HG02759 (cell line): Measurements from ENCODE around the gene SLC12A8.

ENCODE experiments used
- ATAC-seq: cut with Tn5 transposase; IDR thresholded peaks from one replicate; pipeline ENCODE4 v1.9.1; 2021; ENCODE audit warnings: mild to moderate bottlenecking, moderate library complexity; ENCODE audit not compliant: unreplicated experiment

The SLC12A8 gene, protein sequence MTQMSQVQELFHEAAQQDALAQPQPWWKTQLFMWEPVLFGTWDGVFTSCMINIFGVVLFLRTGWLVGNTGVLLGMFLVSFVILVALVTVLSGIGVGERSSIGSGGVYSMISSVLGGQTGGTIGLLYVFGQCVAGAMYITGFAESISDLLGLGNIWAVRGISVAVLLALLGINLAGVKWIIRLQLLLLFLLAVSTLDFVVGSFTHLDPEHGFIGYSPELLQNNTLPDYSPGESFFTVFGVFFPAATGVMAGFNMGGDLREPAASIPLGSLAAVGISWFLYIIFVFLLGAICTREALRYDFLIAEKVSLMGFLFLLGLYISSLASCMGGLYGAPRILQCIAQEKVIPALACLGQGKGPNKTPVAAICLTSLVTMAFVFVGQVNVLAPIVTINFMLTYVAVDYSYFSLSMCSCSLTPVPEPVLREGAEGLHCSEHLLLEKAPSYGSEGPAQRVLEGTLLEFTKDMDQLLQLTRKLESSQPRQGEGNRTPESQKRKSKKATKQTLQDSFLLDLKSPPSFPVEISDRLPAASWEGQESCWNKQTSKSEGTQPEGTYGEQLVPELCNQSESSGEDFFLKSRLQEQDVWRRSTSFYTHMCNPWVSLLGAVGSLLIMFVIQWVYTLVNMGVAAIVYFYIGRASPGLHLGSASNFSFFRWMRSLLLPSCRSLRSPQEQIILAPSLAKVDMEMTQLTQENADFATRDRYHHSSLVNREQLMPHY

GRCh38 chr3:125212509-125213363 is at the start of gene SLC12A8:
SLC12A8 (minus strand) TSS chr3:125212748; CDS start chr3:125211349, 1,399 bp downstream.
- ATAC-seq: peak; percentile 54

DNA sequence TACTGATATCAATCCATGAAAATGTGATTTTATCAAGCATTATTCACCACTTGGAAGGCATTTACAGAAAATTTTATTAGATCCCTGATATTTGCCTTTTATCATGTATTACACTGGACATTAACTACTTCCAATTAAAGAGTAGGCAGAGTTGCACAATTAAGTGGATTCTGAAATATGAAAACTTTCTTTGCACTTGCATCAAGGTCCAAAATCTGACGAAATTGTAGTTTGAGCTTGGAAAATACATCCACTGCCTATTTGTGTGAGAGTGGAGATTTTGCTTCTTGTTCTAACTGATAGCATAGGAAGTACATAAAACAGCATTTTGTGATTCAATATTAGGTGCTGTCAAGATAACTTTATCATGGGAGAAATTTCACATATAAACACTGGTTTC is 49.6 kb upstream of the SLC12A8 start:
- no peak for ATAC-seq

- ATAC-seq: no peak
Observed at GRCh38 chr3:125261031-125261430, 48.5 kb upstream of the SLC12A8 start.

DNA sequence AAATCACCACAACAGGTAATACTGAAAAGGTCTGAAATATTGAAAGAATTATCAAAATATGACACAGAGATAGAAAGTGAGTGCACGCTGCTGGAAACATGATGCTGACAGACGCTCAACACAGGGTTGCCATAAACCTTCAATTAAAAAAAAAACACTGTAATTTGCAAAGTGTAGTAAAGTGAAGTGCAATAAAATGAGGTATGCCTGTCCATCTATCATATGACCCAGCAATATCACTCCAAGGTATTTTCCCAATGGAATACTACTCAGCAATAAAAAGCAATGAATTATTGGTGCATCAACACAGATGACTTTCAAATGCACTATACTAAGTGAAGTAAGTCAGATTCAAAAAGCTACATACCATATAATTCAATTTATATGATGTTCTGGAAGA is 47.6 kb upstream of the SLC12A8 start:
- ATAC-seq: no peak

DNA sequence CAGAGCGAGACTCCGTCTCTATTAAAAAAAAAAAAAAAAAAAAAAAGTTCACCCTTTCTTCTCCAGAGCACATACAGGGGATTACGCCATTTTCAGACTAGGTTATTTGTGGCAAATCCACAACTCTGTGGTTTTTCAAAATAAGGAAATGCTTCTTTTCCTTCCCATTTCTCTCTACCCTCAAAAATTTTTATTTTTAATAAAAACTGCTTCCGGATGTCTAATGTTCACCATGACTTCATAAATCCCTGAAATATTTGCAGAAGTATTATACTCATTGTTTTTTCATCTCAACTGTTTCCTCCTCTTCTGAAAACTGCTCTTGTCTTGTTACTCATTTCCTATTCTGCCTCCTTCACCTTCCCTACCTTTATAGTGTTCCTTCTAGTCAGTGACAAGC is 45.0 kb upstream of the SLC12A8 start:
- ATAC-seq: no peak

DNA sequence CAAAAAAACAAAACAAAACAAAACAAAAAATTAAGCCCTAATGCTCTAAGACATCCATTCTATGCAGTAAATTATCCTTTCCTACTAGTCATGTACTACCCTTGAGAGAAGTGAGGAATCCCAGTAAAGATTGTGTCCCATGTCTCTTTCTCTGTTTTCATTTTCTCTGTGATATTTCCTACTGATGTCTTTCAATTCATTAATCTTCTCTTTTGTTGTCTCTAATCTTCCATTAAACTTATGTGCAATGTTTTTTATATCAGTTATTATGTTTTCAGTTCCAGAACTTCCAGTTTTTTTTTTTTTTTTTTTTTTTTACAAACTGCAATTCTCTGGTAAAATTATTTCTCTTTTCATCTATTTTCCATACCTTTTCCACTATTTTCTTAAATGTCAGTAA is 44.1 kb upstream of the SLC12A8 start:
- ATAC-seq: no peak

- no peak for ATAC-seq
Observed at GRCh38 chr3:125250973-125251372, 38.4 kb upstream of the SLC12A8 start.

DNA sequence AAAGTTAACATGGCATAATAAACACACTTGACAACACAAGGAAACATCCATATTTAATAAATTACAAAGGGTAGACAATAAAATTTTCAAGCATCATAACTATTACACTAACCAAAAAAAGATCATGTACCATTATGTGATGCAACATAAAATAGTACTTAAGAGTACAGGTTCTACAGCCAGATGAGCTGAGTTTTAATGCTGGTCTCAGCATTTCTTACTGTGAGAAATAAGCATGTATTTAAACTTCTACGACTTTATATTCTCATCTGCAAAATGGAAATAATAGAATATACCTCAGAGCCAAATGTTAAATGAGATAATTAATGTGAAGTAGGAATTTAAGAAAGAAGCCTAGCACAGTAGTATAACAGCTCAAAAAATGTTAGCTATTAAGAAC is 33.7 kb upstream of the SLC12A8 start:
- no peak for ATAC-seq

GRCh38 chr3:125245521-125245920 is 33.0 kb upstream of the SLC12A8 start:
- no peak for ATAC-seq

- no peak for ATAC-seq
Observed at GRCh38 chr3:125240496-125240895, 27.9 kb upstream of the SLC12A8 start.

DNA sequence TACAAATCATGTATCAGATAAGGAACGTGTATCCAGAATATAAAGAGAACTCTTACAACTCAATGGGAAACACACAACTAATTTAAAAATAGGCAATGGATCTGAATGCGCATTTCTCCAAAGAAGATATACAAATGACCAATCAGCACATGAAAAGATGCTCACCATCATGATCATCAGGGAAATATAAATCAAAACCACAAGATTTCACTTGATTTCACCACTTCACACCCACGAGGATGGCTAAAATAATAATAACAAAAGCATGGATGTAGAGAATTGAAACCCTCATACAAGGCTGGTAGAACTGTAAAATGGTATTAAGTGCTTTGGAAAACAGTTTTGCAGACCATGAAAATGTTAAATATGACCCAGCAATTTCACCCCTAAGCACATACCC is 26.7 kb upstream of the SLC12A8 start:
- ATAC-seq: no peak

DNA sequence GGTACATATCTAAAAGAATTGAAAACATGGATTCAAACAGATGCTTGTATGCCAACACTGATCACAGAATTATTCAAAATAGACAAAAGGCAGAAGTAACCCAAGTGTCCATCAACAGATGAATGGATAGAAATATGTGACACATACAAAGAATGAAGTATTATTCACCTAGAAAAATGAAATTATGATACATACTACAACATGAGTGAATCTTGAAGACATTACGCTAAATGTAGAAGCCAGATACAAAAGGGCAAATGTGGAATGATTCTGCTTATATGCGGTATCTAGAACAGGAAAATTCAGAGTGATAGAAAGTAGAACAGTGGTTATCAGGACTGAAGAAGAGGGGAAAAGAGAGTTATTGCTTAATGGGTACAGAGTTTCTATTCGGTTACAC is 26.2 kb upstream of the SLC12A8 start:
- ATAC-seq: no peak

DNA sequence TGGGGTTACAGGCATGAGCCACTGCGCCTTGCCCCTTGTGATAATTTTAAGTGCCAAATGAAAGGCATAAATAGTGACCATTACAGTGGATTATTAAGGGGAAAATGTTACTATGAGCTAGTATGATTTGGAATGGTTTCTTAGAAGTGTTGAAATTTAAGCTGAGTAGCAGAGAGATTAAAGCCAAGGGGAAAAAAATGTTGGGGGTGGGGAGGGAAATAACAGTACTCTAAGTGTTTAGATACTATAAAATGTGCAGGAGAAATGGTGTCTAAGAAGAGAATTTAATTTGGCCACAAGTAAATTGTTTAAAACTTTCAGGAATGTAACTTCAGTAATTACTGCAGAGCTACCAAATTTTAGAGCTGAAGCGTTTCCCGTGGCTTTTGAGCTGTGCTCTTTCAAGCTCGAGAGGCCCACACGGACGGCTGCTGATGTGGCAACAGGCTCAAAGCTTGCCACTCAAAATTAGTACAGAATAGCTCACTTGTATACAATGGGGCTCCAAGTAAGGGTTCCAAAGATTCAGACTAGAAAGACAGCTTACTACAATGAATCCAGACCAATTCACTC is 23.9 kb upstream of the SLC12A8 start:
- no peak for ATAC-seq

GRCh38 chr3:125234831-125235230 is 22.3 kb upstream of the SLC12A8 start:
- no peak for ATAC-seq

DNA sequence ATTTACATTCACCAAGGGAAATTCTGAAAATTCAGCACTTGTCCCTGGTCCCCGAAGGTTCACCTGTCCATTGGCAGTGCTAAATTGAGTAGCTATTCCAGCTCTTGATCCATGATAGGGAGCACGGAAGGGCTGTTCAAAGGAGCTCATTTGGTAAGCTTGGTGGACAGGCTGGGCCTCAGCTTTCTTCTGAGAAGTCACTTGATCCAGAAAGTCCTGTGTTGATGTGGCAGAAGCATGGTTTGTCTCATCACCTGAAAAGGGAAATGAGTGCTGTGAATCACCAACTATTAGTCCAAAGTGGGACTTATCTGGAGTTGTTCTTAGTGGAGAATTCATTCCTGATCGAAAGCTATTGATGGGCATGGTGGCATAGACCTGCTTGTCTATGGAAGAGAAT is 19.9 kb upstream of the SLC12A8 start:
- ATAC-seq: no peak

DNA sequence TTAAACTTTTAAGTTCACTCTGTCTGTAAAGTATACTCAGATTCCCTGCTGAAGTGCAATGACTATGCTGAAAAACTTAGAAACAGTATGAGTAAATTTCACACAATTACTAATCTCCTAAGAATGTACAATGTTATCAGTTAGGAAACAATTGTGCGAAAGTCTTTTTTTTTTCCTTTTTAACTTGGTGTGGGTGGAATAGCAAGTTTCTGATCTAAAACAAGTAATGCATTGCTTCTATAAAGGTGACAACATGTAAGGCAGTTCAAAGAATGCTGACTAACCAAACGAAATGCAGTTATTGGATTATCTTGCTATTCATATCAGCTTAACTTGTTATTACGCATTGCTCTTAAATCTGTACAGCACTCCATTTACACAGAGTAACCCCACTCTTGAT is 19.3 kb upstream of the SLC12A8 start:
- ATAC-seq: no peak

DNA sequence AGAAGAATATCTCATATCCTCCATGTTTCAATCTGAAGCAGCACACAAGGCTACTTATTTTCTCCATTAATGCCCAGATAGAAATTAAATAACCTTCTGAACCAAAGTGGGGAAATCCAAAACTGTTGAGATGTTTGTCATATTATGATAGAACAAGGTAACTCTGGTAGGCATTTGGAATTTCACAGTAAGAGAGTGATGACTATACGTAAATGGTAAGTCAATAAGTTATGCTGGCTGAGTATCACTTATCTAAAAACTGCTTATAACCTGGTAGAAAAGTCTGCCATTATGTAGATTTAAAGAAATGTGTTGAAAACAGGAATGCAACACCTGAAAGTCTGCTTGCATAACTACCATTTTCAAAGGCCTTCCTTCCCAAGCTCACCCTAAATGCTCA is 17.2 kb upstream of the SLC12A8 start:
- no peak for ATAC-seq

DNA sequence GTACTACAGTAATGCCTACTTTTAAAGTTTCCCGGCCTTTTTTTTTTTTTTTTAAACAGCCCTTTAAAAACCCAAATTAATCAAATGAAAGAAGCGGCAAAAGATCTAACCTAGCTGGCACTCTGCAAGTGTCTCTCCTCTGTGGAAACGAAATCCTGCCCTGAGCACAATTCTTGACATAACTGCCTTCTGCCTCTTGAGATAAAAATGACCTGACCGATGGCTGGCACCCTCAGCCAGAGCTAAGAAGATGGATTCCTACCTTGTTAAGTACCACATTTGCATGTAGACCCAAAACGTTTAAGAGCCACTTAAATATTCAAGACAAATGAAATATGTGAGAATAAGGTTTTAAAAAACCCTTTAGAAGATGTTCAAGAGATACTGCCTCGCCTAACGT is 16.6 kb upstream of the SLC12A8 start:
- no peak for ATAC-seq

- ATAC-seq: no peak
Observed at GRCh38 chr3:125221831-125222230, 9.3 kb upstream of the SLC12A8 start.

DNA sequence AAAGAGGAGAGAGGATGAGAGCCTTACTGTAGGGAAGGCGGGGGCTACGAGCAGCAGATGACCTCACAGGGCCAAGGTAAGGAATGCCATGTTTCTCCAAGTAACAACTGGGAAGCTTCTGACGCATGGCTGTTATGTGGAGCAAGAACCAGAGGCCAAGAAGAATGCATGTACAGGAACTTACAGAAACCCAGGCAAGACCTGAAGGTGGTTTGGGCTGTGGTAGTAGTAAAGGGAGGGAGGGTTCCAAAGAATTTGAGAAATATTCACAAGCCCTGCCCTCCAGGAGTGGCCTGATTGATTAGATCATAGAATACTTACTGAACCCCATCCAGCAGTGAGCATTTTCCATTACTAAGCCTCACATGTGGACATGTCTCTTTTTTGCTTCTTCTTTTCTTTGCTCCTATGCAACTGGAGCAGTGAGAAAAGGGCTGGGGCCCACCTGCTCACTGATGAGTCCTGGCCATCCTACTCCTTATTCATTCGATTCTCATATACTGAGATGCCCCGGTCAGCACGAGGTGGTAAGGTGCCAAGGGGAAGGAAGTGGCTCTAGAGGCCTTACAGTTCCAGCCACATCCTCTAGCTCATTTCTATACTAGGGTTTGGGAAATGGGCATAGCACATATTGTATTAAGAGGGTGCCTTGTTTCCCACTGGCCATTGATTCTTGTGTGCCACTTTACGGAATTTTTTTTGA is 8.3 kb upstream of the SLC12A8 start:
- ATAC-seq: no peak

DNA sequence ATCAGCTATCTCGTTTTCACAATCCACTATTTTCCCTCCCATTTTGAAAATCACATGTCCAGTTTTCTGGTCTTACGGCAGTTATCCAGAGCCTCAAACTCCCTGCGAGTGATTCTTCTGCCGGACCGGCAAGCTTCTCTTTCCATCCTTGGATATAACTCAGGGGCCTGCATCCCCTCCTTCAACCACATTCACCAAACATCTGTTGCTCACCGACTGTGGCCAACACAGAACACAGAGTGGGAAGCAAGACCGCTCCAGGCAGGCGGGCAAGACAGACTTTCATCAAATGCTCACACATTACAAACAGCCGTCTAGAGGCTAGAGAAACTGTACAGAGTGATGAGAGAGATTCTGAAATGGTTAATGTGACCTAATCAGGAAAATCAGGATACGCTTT is 7.6 kb upstream of the SLC12A8 start:
- no peak for ATAC-seq
